ENCODE results near the gene UPK3BL1. TPM values are rescaled to one million over a fixed set of nuclear protein-coding genes. Genes with fewer than 3 reads are reported as not detected.
"Not testable (repeated sequence)": the region's sequence is repeated elsewhere in the genome, so short reads cannot be mapped to it uniquely, and the experiment has no call there.

Gene UPK3BL1
- total and polyA plus RNA-seq, 2 of the 4 experiments (the other 2 are of a cell fraction): 1.6 to 21.1 TPM

GRCh38 chr7:102664765-102665164, 22.2 kb upstream of the UPK3BL1 start:
- dilution Hi-C loops (cut with HindIII; ENCODE audit: low sequenced_read_pairs, unreplicated experiment); H2BK5ac ChIP-seq (ENCODE audit: low read depth, low read length, poor library complexity, severe bottlenecking); in situ Hi-C loops (cut with MboI; ENCODE audit: low sequenced_read_pairs): not testable (repeated sequence)

GRCh38 chr7:102649924-102650323, 7.3 kb upstream of the UPK3BL1 start, which contains the start of gene SPDYE2B:
Gene SPDYE2B (plus strand): TSS chr7:102650319. CDS start chr7:102652349, 2,030 bp downstream.
- BruUV-seq (replicated peaks); CTCF ChIA-PET; in situ Hi-C loops (cut with MboI; ENCODE audit: low sequenced_read_pairs); H2BK15ac ChIP-seq (ENCODE audit: low read depth, low read length); H4K20me1 ChIP-seq (ENCODE audit: insufficient read depth, low read length); H2BK120ac ChIP-seq (ENCODE audit: low read depth, low read length); H2AFZ ChIP-seq (replicated peaks; ENCODE audit: low read length, poor library complexity); H2BK20ac ChIP-seq (ENCODE audit: low read depth, low read length); H3K27me3 ChIP-seq (ENCODE audit: control insufficient read depth, insufficient read depth, low read length); H3K23ac ChIP-seq (ENCODE audit: low read depth, low read length); DNase-seq; H2BK5ac ChIP-seq (ENCODE audit: low read depth, low read length, poor library complexity, severe bottlenecking); H3K4me1 ChIP-seq (ENCODE audit: control insufficient read depth, insufficient read depth, low read length); H3K4ac ChIP-seq (ENCODE audit: low read depth, low read length); H3K79me1 ChIP-seq (ENCODE audit: low read depth in 1 of 2, low read length in 2 of 2); intact Hi-C loops (cut with micrococcal nuclease); H4K91ac ChIP-seq (ENCODE audit: insufficient read depth, low read depth, low read length); H3K27ac ChIP-seq (ENCODE audit: insufficient read depth, low read length); H3K18ac ChIP-seq (ENCODE audit: low read depth, low read length); H3K4me2 ChIP-seq (ENCODE audit: low read depth, low read length); H2AK9ac ChIP-seq (replicated peaks; ENCODE audit: low read depth, low read length, poor library complexity); ATAC-seq (ENCODE audit: low read depth); H3K56ac ChIP-seq (ENCODE audit: extremely low read depth, insufficient read depth, low read length); H3K36me3 ChIP-seq (ENCODE audit: control insufficient read depth, insufficient read depth, low read length); H4K5ac ChIP-seq (ENCODE audit: low read depth, low read length); H3K9me3 ChIP-seq (ENCODE audit: control insufficient read depth, insufficient read depth, low read length); H3K14ac ChIP-seq (replicated peaks; ENCODE audit: low read depth, low read length); dilution Hi-C loops (cut with HindIII; ENCODE audit: low sequenced_read_pairs, unreplicated experiment); H3K9me1 ChIP-seq (ENCODE audit: insufficient read depth, low read length); H2AK5ac ChIP-seq (ENCODE audit: low read depth, low read length); H3K4me3 ChIP-seq (ENCODE audit: insufficient read depth, low read depth, low read length); H3K9ac ChIP-seq (ENCODE audit: low read depth, low read length); H4K8ac ChIP-seq (ENCODE audit: low read depth in 2 of 2, low read length in 2 of 2); POLR2A ChIA-PET (ENCODE audit: unreplicated experiment): not testable (repeated sequence)
- no CpG with 5 or more reads among the region's 4 CpGs for WGBS, 2 experiments (ENCODE audit: extremely low coverage in 2 of 2, insufficient read length in 1 of 2)

More at GRCh38 chr7:102664765-102665164, 22.2 kb upstream of the UPK3BL1 start:
- H2AK9ac ChIP-seq (replicated peaks; ENCODE audit: low read depth, low read length, poor library complexity); H4K20me1 ChIP-seq (ENCODE audit: insufficient read depth, low read length); H3K4me1 ChIP-seq (ENCODE audit: control insufficient read depth, insufficient read depth, low read length); intact Hi-C loops (cut with micrococcal nuclease); H3K9me3 ChIP-seq (ENCODE audit: control insufficient read depth, insufficient read depth, low read length); H2AK5ac ChIP-seq (ENCODE audit: low read depth, low read length); H2BK20ac ChIP-seq (ENCODE audit: low read depth, low read length); H3K79me1 ChIP-seq (ENCODE audit: low read depth in 1 of 2, low read length in 2 of 2); H3K36me3 ChIP-seq (ENCODE audit: control insufficient read depth, insufficient read depth, low read length); H4K8ac ChIP-seq (ENCODE audit: low read depth in 2 of 2, low read length in 2 of 2); H2AFZ ChIP-seq (replicated peaks; ENCODE audit: low read length, poor library complexity); DNase-seq; H3K27me3 ChIP-seq (ENCODE audit: control insufficient read depth, insufficient read depth, low read length); ATAC-seq (ENCODE audit: low read depth); POLR2A ChIA-PET (ENCODE audit: unreplicated experiment); H3K18ac ChIP-seq (ENCODE audit: low read depth, low read length); H4K5ac ChIP-seq (ENCODE audit: low read depth, low read length); BruUV-seq (replicated peaks); H4K91ac ChIP-seq (ENCODE audit: insufficient read depth, low read depth, low read length); H3K9ac ChIP-seq (ENCODE audit: low read depth, low read length); H3K14ac ChIP-seq (replicated peaks; ENCODE audit: low read depth, low read length); H3K56ac ChIP-seq (ENCODE audit: extremely low read depth, insufficient read depth, low read length); H3K23ac ChIP-seq (ENCODE audit: low read depth, low read length); H3K9me1 ChIP-seq (ENCODE audit: insufficient read depth, low read length); CTCF ChIA-PET; H3K27ac ChIP-seq (ENCODE audit: insufficient read depth, low read length); H3K4me3 ChIP-seq (ENCODE audit: insufficient read depth, low read depth, low read length); H2BK120ac ChIP-seq (ENCODE audit: low read depth, low read length); H3K4ac ChIP-seq (ENCODE audit: low read depth, low read length); H3K4me2 ChIP-seq (ENCODE audit: low read depth, low read length); H2BK15ac ChIP-seq (ENCODE audit: low read depth, low read length): not testable (repeated sequence)
- WGBS, 2 experiments (ENCODE audit: extremely low coverage in 2 of 2, insufficient read length in 1 of 2): no CpG with 5 or more reads among the region's 11 CpGs

Data from IMR-90 (cell line).